Upper lobe of left lung (tissue), 4 donors: ENCODE measurements around the gene TPTE.
"Not testable (repeated sequence)": the region's sequence is repeated elsewhere in the genome, so short reads cannot be mapped to it uniquely, and the experiment has no call there.

Experiments used
- CTCF ChIP-seq, 6 experiments: fragments of 450-650 bp in 4 of 6; fragments of 200-600 bp in 2 of 6; sonication (generic) in 2 of 6; IDR thresholded peaks; one replicate each; pipeline ENCODE4 v1.5.1; 2016 to 2019; ENCODE audit warnings: antibody characterized with exemption in 6 of 6
- POLR2A ChIP-seq, 4 donors: fragments of 450-650 bp; IDR thresholded peaks; one replicate each; pipeline ENCODE4 v1.5.1; 2016 to 2017; ENCODE audit warnings: antibody characterized with exemption in 4 of 4, mild to moderate bottlenecking in 2 of 4
- POLR2AphosphoS5 ChIP-seq, 2 donors: sonication (generic); formaldehyde crosslinking; IDR thresholded peaks; one replicate each; pipeline ENCODE4 v1.5.1; 2017; ENCODE audit warnings: antibody characterized with exemption in 2 of 2

DNA sequence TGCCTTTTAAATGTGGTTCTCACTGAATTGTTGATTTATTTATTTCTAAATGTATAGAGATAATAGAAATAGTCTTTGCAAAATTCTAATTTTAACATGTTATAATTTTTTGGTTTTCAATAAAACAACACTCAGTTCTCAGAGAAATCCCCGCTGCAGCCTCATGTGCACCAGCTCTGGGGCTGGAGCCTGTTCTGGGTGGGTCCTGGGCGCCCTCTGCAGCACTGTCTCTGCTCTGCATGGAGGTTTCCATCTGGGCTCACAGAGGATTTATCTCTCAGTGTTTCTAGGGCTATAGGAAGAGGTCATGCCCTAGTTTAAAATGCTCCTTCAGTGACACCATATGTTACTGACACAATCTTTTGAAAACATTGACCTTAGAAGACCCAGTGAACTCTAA is 128.9 kb downstream of the TPTE start:
- TF ChIP-seq CTCF, POLR2A, POLR2AphosphoS5 (IDR thresholded peaks at IDR 0.05): not testable (repeated sequence)
